Liver (tissue), 9 donors: ENCODE measurements around the gene ZNF821. TPM values are rescaled to one million over a fixed set of nuclear protein-coding genes. Genes with fewer than 3 reads are reported as not detected.

Source experiments
- DNase-seq: peaks from one replicate; pipeline ENCODE4 v3.0.0-alpha.2; 2017; ENCODE audit warnings: low spot score
- H3K27ac ChIP-seq, 2 donors: one replicate each; pipeline ENCODE4 v1.7.0; 2013; ENCODE audit warnings: inconsistent platforms in 2 of 2, low read length in 2 of 2, control low read depth in 1 of 2, low read depth in 1 of 2, mild to moderate bottlenecking in 1 of 2
- H3K27me3 ChIP-seq, 4 donors: one replicate each; pipeline versions ENCODE4 v1.6.1 to v1.7.0; 2013; ENCODE audit warnings: low read length in 3 of 4, inconsistent platforms in 1 of 4, mild to moderate bottlenecking in 1 of 4, moderate library complexity in 1 of 4; ENCODE audit not compliant: control insufficient read depth in 4 of 4, insufficient read depth in 4 of 4
- H3K36me3 ChIP-seq, 4 donors: one replicate each; pipeline versions ENCODE4 v1.6.1 to v1.7.0; 2013; ENCODE audit warnings: low read length in 3 of 4, mild to moderate bottlenecking in 3 of 4, low read depth in 1 of 4, moderate library complexity in 1 of 4; ENCODE audit not compliant: control insufficient read depth in 4 of 4, insufficient read depth in 3 of 4
- H3K4me1 ChIP-seq, 4 donors: one replicate each; pipeline versions ENCODE4 v1.6.1 to v1.7.0; 2013; ENCODE audit warnings: low read length in 3 of 4, mild to moderate bottlenecking in 3 of 4, moderate library complexity in 1 of 4; ENCODE audit not compliant: control insufficient read depth in 4 of 4, insufficient read depth in 4 of 4
- H3K4me3 ChIP-seq, 3 donors: one replicate each; pipeline versions ENCODE4 v1.6.1 to v1.7.0; 2013; ENCODE audit warnings: low read length in 3 of 3, control low read depth in 1 of 3, low read depth in 1 of 3, mild to moderate bottlenecking in 1 of 3
- H3K9ac ChIP-seq, 2 donors: one replicate each; pipeline ENCODE4 v1.7.0; 2013; ENCODE audit warnings: low read length in 2 of 2, mild to moderate bottlenecking in 2 of 2, moderate library complexity in 2 of 2, control low read depth in 1 of 2, low read depth in 1 of 2
- H3K9me3 ChIP-seq, 4 donors: one replicate each; pipeline versions ENCODE4 v1.6.1 to v1.7.0; 2013; ENCODE audit warnings: low read length in 3 of 4; ENCODE audit not compliant: control insufficient read depth in 4 of 4
- EGR1 ChIP-seq, 2 donors: IDR thresholded peaks; 2 replicates each; pipeline ENCODE4 v1.6.1; 2016 to 2018; ENCODE audit warnings: antibody characterized with exemption in 2 of 2, low read depth in 2 of 2
- FOXA2 ChIP-seq: IDR thresholded peaks from 2 replicates; pipeline ENCODE4 v1.6.1; 2016; ENCODE audit warnings: antibody characterized with exemption
- GABPA ChIP-seq, 2 donors: IDR thresholded peaks in 1 of 2; conservative IDR thresholded peaks in 1 of 2; 2 replicates each; pipeline ENCODE4 v1.6.1; 2016; ENCODE audit warnings: antibody characterized with exemption in 2 of 2, mild to moderate bottlenecking in 1 of 2, moderate library complexity in 1 of 2
- HNF4G ChIP-seq: IDR thresholded peaks from 2 replicates; pipeline ENCODE4 v1.6.1; 2016; ENCODE audit warnings: antibody characterized with exemption
- JUND ChIP-seq, 2 donors: IDR thresholded peaks; 2 replicates each; pipeline ENCODE4 v1.6.1; 2016; ENCODE audit warnings: antibody characterized with exemption in 2 of 2
- NR2F2 ChIP-seq: IDR thresholded peaks from 2 replicates; pipeline ENCODE4 v1.6.1; 2016; ENCODE audit warnings: antibody characterized with exemption
- RAD21 ChIP-seq, 2 donors: IDR thresholded peaks; 2 replicates each; pipeline ENCODE4 v1.6.1; 2016; ENCODE audit warnings: antibody characterized with exemption in 2 of 2, mild to moderate bottlenecking in 2 of 2
- SP1 ChIP-seq: IDR thresholded peaks from 2 replicates; pipeline ENCODE4 v1.6.1; 2018; ENCODE audit warnings: antibody characterized with exemption, mild to moderate bottlenecking
- TAF1 ChIP-seq: conservative IDR thresholded peaks from 2 replicates; pipeline ENCODE4 v1.6.1; 2016; ENCODE audit warnings: antibody characterized with exemption, mild to moderate bottlenecking
- YY1 ChIP-seq: IDR thresholded peaks from 2 replicates; pipeline ENCODE4 v1.6.1; 2016; ENCODE audit warnings: antibody characterized with exemption, mild to moderate bottlenecking
- WGBS: extraction: QIAGEN DNeasy Blood & Tissue Kit; methylation state at CpG from one replicate; pipeline ENCODE4 v1.1.7; 2013; 5-methylcytosine and 5-hydroxymethylcytosine counted together
- polyA plus RNA-seq, 2 donors: library from polyadenylated mRNA; stranded (reverse) in 1 of 2; unstranded in 1 of 2; fragments of 200-250 nt in 1 of 2; fragments of >200 nt in 1 of 2; fragmentation: Nextera tagmentation in 1 of 2; extraction: Ambion mirVana in 1 of 2; gene quantifications; one replicate each; pipeline versions ENCODE4 v1.2.1 to v1.2.3, GENCODE V29; 2013 to 2015
- total RNA-seq, 2 donors: library from RNA; depleted of rRNA; stranded (reverse); fragments of >200 nt; gene quantifications; one replicate each; pipeline ENCODE4 v1.2.3, GENCODE V29; 2014
- TF ChIP-seq, protein P1 (sequence below): IDR thresholded peaks from 2 replicates; pipeline ENCODE4 v1.6.1; 2016; ENCODE audit warnings: antibody characterized with exemption
- TF ChIP-seq, protein P2 (sequence below): IDR thresholded peaks from 2 replicates; pipeline ENCODE4 v1.6.1; 2016; ENCODE audit warnings: antibody characterized with exemption, mild to moderate bottlenecking
- TF ChIP-seq, protein P3 (sequence below): IDR thresholded peaks from 2 replicates; pipeline ENCODE4 v1.6.1; 2016; ENCODE audit warnings: antibody characterized with exemption
- TF ChIP-seq, protein P4 (sequence below): IDR thresholded peaks from 2 replicates; pipeline ENCODE4 v1.6.1; 2016; ENCODE audit warnings: antibody characterized with exemption
- donor health status: healthy.
- donor health status: healthy.
- donor health status: healthy.
- donor health status: healthy.
- donor health status: healthy.

Gene ZNF821
- total and polyA plus RNA-seq, 4 donors: 1.0 to 3.0 (median 2.0) TPM

DNA sequence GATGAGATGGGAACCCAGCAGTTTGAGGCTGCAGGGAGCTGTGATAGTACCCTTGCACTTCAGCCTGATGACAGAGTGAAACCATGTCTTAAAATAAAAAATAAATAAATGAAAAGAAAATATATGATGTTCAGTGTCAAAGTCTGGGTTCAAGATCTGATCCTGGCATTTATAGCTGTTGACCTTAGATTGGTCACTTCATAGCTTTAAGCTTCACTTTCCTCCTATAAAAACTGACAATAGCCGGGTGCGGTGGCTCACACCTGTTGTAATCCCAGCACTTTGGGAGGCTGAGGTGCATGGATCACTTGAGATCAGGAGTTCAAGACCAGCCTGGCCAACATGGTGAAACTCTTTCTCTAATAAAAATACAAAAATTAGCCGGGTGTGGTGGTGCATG is 5.2 kb upstream of the ZNF821 start:
- H3K36me3 ChIP-seq: no peaks in the 10 kb centered on the region
- WGBS: 94% methylated on average over 3 of the region's 3 CpGs
- H3K9me3 ChIP-seq: no peaks in the 10 kb centered on the region
- no peak overlapping the region for H3K27ac ChIP-seq
- TF ChIP-seq, protein P1, sequence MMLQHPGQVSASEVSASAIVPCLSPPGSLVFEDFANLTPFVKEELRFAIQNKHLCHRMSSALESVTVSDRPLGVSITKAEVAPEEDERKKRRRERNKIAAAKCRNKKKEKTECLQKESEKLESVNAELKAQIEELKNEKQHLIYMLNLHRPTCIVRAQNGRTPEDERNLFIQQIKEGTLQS: no peak
- TF ChIP-seq YY1 (no peak), JUND (IDR thresholded peaks at IDR 0.05) (no peak), NR2F2 (no peak), GABPA (IDR thresholded peaks at IDR 0.05 in 1 of 2, conservative IDR thresholded peaks at IDR 0.05 in 1 of 2) (no peak), FOXA2 (no peak), RAD21 (IDR thresholded peaks at IDR 0.05) (no peak), HNF4G (no peak), SP1 (no peak), TAF1 (no peak), EGR1 (IDR thresholded peaks at IDR 0.05; ENCODE audit: low read depth in 2 of 2) (no peak)
- TF ChIP-seq, protein P2, sequence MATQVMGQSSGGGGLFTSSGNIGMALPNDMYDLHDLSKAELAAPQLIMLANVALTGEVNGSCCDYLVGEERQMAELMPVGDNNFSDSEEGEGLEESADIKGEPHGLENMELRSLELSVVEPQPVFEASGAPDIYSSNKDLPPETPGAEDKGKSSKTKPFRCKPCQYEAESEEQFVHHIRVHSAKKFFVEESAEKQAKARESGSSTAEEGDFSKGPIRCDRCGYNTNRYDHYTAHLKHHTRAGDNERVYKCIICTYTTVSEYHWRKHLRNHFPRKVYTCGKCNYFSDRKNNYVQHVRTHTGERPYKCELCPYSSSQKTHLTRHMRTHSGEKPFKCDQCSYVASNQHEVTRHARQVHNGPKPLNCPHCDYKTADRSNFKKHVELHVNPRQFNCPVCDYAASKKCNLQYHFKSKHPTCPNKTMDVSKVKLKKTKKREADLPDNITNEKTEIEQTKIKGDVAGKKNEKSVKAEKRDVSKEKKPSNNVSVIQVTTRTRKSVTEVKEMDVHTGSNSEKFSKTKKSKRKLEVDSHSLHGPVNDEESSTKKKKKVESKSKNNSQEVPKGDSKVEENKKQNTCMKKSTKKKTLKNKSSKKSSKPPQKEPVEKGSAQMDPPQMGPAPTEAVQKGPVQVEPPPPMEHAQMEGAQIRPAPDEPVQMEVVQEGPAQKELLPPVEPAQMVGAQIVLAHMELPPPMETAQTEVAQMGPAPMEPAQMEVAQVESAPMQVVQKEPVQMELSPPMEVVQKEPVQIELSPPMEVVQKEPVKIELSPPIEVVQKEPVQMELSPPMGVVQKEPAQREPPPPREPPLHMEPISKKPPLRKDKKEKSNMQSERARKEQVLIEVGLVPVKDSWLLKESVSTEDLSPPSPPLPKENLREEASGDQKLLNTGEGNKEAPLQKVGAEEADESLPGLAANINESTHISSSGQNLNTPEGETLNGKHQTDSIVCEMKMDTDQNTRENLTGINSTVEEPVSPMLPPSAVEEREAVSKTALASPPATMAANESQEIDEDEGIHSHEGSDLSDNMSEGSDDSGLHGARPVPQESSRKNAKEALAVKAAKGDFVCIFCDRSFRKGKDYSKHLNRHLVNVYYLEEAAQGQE: no peak
- no peak for DNase-seq
- H3K9ac ChIP-seq: no peak overlapping the region
- H3K27me3 ChIP-seq: no peaks in the 10 kb centered on the region
- H3K4me3 ChIP-seq: no peak overlapping the region
- peaks cover 0 to 13% (median 6%) of the 10 kb centered on the region in 4 donors for H3K4me1 ChIP-seq

DNA sequence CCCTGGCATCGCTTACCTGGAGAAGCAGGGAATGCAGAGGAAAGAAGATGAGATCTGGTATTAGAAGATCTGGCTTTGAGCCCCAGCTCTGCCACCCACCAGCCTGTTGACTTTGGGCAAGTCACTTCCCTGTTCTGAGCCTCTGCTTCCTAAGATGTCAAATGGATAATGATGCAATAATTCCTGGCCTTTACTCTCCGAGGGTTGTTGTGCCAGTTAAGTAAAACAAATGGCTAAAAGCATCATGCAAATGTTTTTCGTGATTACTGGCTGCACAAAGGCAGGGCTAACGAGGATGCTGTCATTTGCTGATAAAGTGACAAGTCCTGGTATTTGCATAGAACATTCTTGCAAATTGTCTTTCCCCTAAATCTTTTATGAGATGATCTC is 1.3 kb upstream of the ZNF821 start:
- Histone ChIP-seq H3K4me3 (no peak overlapping the region), H3K9ac (no peak overlapping the region), H3K9me3 (no peaks in the 10 kb centered on the region), H3K36me3 (peaks cover 0 to 4% (median 2%) of the 10 kb centered on the region in 4 donors), H3K27me3 (no peaks in the 10 kb centered on the region), H3K27ac (no peak overlapping the region), H3K4me1 (peaks cover 3 to 27% (median 16%) of the 10 kb centered on the region in 4 donors)
- DNase-seq: no peak
- TF ChIP-seq, protein P1: no peak
- TF ChIP-seq YY1: no peak
- TF ChIP-seq, protein P3, sequence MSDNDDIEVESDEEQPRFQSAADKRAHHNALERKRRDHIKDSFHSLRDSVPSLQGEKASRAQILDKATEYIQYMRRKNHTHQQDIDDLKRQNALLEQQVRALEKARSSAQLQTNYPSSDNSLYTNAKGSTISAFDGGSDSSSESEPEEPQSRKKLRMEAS: no peak
- no peak for TF ChIP-seq NR2F2
- no peak for TF ChIP-seq EGR1 (IDR thresholded peaks at IDR 0.05; ENCODE audit: low read depth in 2 of 2)
- TF ChIP-seq, protein P4, sequence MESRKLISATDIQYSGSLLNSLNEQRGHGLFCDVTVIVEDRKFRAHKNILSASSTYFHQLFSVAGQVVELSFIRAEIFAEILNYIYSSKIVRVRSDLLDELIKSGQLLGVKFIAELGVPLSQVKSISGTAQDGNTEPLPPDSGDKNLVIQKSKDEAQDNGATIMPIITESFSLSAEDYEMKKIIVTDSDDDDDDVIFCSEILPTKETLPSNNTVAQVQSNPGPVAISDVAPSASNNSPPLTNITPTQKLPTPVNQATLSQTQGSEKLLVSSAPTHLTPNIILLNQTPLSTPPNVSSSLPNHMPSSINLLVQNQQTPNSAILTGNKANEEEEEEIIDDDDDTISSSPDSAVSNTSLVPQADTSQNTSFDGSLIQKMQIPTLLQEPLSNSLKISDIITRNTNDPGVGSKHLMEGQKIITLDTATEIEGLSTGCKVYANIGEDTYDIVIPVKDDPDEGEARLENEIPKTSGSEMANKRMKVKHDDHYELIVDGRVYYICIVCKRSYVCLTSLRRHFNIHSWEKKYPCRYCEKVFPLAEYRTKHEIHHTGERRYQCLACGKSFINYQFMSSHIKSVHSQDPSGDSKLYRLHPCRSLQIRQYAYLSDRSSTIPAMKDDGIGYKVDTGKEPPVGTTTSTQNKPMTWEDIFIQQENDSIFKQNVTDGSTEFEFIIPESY: no peak
- WGBS: 51% methylated on average over 4 of the region's 4 CpGs
